ENCODE measurements around the gene CD1D.
"Not testable (repeated sequence)": the region's sequence is repeated elsewhere in the genome, so short reads cannot be mapped to it uniquely, and the experiment has no call there.

CD1D gene

GRCh38 chr1:158180741-158181576, at the start of gene CD1D:
Gene CD1D, plus strand, starts transcription at chr1:158180895. Its CDS starts 207 bp downstream, at chr1:158181102.
- DNase-seq = no peak

- no peak for DNase-seq
Observed at GRCh38 chr1:158131217-158131616, 49.5 kb upstream of the CD1D start.

GRCh38 chr1:158140764-158141192, 39.9 kb upstream of the CD1D start:
- no peak for DNase-seq

- no peak for DNase-seq
Observed at GRCh38 chr1:158145173-158145719, 35.4 kb upstream of the CD1D start.

GRCh38 chr1:158146165-158146564, 34.5 kb upstream of the CD1D start:
- no peak for DNase-seq

GRCh38 chr1:158146739-158147138, 34.0 kb upstream of the CD1D start:
- no peak for DNase-seq

- no peak for DNase-seq
Observed at GRCh38 chr1:158147401-158147800, 33.3 kb upstream of the CD1D start.

- DNase-seq = no peak
Observed at GRCh38 chr1:158147869-158148268, 32.8 kb upstream of the CD1D start.

- no peak for DNase-seq
Observed at GRCh38 chr1:158148468-158148867, 32.2 kb upstream of the CD1D start.

GRCh38 chr1:158149175-158149574, 31.5 kb upstream of the CD1D start:
- DNase-seq = no peak

- DNase-seq = peak; percentile 40 to 80
Observed at GRCh38 chr1:158149577-158150269, 31.0 kb upstream of the CD1D start.

- DNase-seq = no peak
Observed at GRCh38 chr1:158150523-158150922, 30.2 kb upstream of the CD1D start.

GRCh38 chr1:158153179-158153578, 27.5 kb upstream of the CD1D start:
- no peak for DNase-seq

GRCh38 chr1:158153746-158154444, 26.8 kb upstream of the CD1D start:
- DNase-seq = no peak

- DNase-seq = no peak
Observed at GRCh38 chr1:158154501-158154900, 26.2 kb upstream of the CD1D start.

- DNase-seq = no peak
Observed at GRCh38 chr1:158155673-158156072, 25.0 kb upstream of the CD1D start.

GRCh38 chr1:158159597-158159996, 21.1 kb upstream of the CD1D start:
- no peak for DNase-seq

- DNase-seq = no peak
Observed at GRCh38 chr1:158161446-158161845, 19.2 kb upstream of the CD1D start.

- DNase-seq = no peak
Observed at GRCh38 chr1:158163000-158163947, 17.4 kb upstream of the CD1D start.

GRCh38 chr1:158169105-158169504, 11.6 kb upstream of the CD1D start:
- no peak for DNase-seq

GRCh38 chr1:158175915-158176314, 4.8 kb upstream of the CD1D start:
- DNase-seq = not testable (repeated sequence)

GRCh38 chr1:158176399-158176798, 4.3 kb upstream of the CD1D start:
- no peak for DNase-seq
